Cardiac fibroblast (primary cell): ENCODE data around the gene ZDHHC11B.

ENCODE experiments used
- DNase-seq, 2 donors: peaks; one replicate each; pipeline versions ENCODE4 v3.0.0 to v3.0.0-alpha.2; 2010; ENCODE audit warnings: low read depth in 2 of 2
- H3K4me3 ChIP-seq, 2 donors: replicated peaks in 1 of 2; 1 replicate in 1 of 2; 2 replicates in 1 of 2; pipeline ENCODE4 v1.5.1; 2011; ENCODE audit warnings: low read depth in 2 of 2, low read length in 2 of 2, mild to moderate bottlenecking in 2 of 2, moderate library complexity in 1 of 2
- CTCF ChIP-seq: IDR thresholded peaks from one replicate; pipeline ENCODE4 v1.5.1; 2011; ENCODE audit warnings: low read depth, mild to moderate bottlenecking, low read length, inconsistent platforms

The ZDHHC11B gene

GRCh38 chr5:672329-673160, 112.0 kb downstream of the ZDHHC11B start:
- H3K4me3 ChIP-seq, result no peak overlapping the region
- TF ChIP-seq CTCF, result no peak
- peak; percentile 90 to 93 for DNase-seq

GRCh38 chr5:671459-672328, 112.8 kb downstream of the ZDHHC11B start:
- DNase-seq, result peak; percentile 62 to 66
- TF ChIP-seq CTCF, result peak; percentile 96
- H3K4me3 ChIP-seq, result peak overlapping the region in 1 of 2 donors; percentile 30

- DNase-seq, result no peak
- no peak for TF ChIP-seq CTCF
- H3K4me3 ChIP-seq, result no peak overlapping the region
Observed at GRCh38 chr5:670396-671270, 113.9 kb downstream of the ZDHHC11B start.

- no peak overlapping the region for H3K4me3 ChIP-seq
- DNase-seq, result no peak
- TF ChIP-seq CTCF, result no peak
Observed at GRCh38 chr5:669842-670395, 114.6 kb downstream of the ZDHHC11B start.

- peak in 1 of 2 donors; percentile 20 for DNase-seq
- TF ChIP-seq CTCF, result peak; percentile 67
- no peak overlapping the region for H3K4me3 ChIP-seq
Observed at GRCh38 chr5:669111-669841, 115.3 kb downstream of the ZDHHC11B start.
